NT2/D1 (cell line): ENCODE measurements around the gene ITSN1.

Experiments
- SUZ12 ChIP-seq: IDR thresholded peaks from 2 replicates; pipeline ENCODE4 v1.6.1; 2011; ENCODE audit not compliant: insufficient read length, insufficient read depth; ENCODE audit errors: extremely low read depth
- YY1 ChIP-seq: IDR thresholded peaks from 2 replicates; pipeline ENCODE4 v1.6.1; 2011; ENCODE audit not compliant: insufficient read length, insufficient read depth

- TF ChIP-seq YY1 (no peak), SUZ12 (no peak)
Observed at GRCh38 chr21:33751533-33751932, 109.2 kb downstream of the ITSN1 start.
